Panc1 (cell line): ENCODE data around the gene AAK1. TPM values are rescaled to one million over a fixed set of nuclear protein-coding genes. Genes with fewer than 3 reads are reported as not detected.

Experiments
- ATAC-seq: fragments of 200-7000 bp; cut with Tn5 transposase; 2 replicates; pipeline ENCODE4 v1.9.1; 2020; ENCODE audit warnings: mild to moderate bottlenecking, moderate library complexity
- BruUV-seq: library from RNA; stranded (reverse); fragments of 400-500 nt; replicated peaks from 2 replicates; lab custom pipeline; 2021; lab: Mats Ljungman, UMichigan
- CTCF ChIA-PET: fragments of 300-600 bp; sonication (Branson Sonifier 250); formaldehyde crosslinking; loops from one replicate; lab custom pipeline; 2022; ENCODE audit warnings: antibody characterized with exemption; lab: Charles Lee
- POLR2A ChIA-PET: fragments of 300-600 bp; sonication (Branson Sonifier 250); formaldehyde crosslinking; loops from one replicate; lab custom pipeline; 2022; ENCODE audit warnings: antibody characterized with exemption; lab: Charles Lee
- DNase-seq: peaks from one replicate; pipeline ENCODE4 v3.0.0-alpha.2; 2010; ENCODE audit warnings: low read depth, low spot score
- H3K27ac ChIP-seq: 2 replicates; pipeline ENCODE4 v1.5.1; 2011; ENCODE audit warnings: mild to moderate bottlenecking, low read length, inconsistent platforms
- H3K27me3 ChIP-seq: fragments of 200-500 bp; sonication (Bioruptor generic); 2 replicates; pipeline ENCODE4 v1.6.0; 2014; ENCODE audit warnings: low read length, inconsistent platforms; ENCODE audit not compliant: control insufficient read depth, insufficient read depth
- H3K36me3 ChIP-seq: fragments of 200-500 bp; sonication (Bioruptor generic); 2 replicates; pipeline ENCODE4 v1.5.1; 2014; ENCODE audit warnings: inconsistent platforms, mild to moderate bottlenecking, low read length, moderate library complexity; ENCODE audit not compliant: control insufficient read depth, insufficient read depth
- H3K4me1 ChIP-seq: 2 replicates; pipeline ENCODE4 v1.5.1; 2011; ENCODE audit warnings: inconsistent platforms, mild to moderate bottlenecking, low read length, moderate library complexity; ENCODE audit not compliant: control insufficient read depth, insufficient read depth
- H3K4me3 ChIP-seq, 2 experiments: 2 replicates each; pipeline ENCODE4 v1.5.1; 2011 to 2012; ENCODE audit warnings: low read depth in 2 of 2, low read length in 2 of 2, mild to moderate bottlenecking in 2 of 2, inconsistent platforms in 1 of 2, moderate library complexity in 1 of 2
- H3K9me3 ChIP-seq: fragments of 200-500 bp; sonication (Bioruptor generic); 2 replicates; pipeline ENCODE4 v1.5.1; 2014; ENCODE audit warnings: low read depth, mild to moderate bottlenecking, inconsistent platforms, low read length, moderate library complexity; ENCODE audit not compliant: control insufficient read depth, insufficient read depth
- POLR2AphosphoS5 ChIP-seq: IDR thresholded peaks from 2 replicates; pipeline ENCODE4 v1.6.1; 2012; ENCODE audit warnings: mild to moderate bottlenecking, low read depth, low read length, moderate library complexity
- SIN3A ChIP-seq: IDR thresholded peaks from 2 replicates; pipeline ENCODE4 v1.6.1; 2012; ENCODE audit warnings: low read depth, mild to moderate bottlenecking, low read length, moderate library complexity, borderline replicate concordance; ENCODE audit not compliant: insufficient read depth
- TCF7L2 ChIP-seq: IDR thresholded peaks from 2 replicates; pipeline ENCODE4 v1.6.1; 2011; ENCODE audit warnings: mild to moderate bottlenecking, low read depth, low read length, inconsistent platforms
- in situ Hi-C: cut with HindIII; loops from 2 replicates; pipeline ENCODE4 v1.10.0; 2016; ENCODE audit warnings: low sequenced_read_pairs, low pct_unique_long_range_greater_than_20kb
- intact Hi-C: fragments of 100-400 bp; cut with micrococcal nuclease; formaldehyde crosslinking; loops from one replicate; pipeline ENCODE4 v1.10.0; 2022; ENCODE audit not compliant: unreplicated experiment
- total RNA-seq: library from RNA; stranded (reverse); gene quantifications from one replicate; pipeline ENCODE4 v1.2.1, GENCODE V29; 2021; ENCODE audit not compliant: unreplicated experiment
- TF ChIP-seq, protein P1 (sequence below): fragments of 450-650 bp; IDR thresholded peaks from 2 replicates; pipeline ENCODE4 v1.5.1; 2017; ENCODE audit warnings: mild to moderate bottlenecking
- TF ChIP-seq, protein P2 (sequence below), 2 experiments: IDR thresholded peaks; 2 replicates each; pipeline ENCODE4 v1.6.1; 2011 to 2012; ENCODE audit warnings: low read depth in 2 of 2, control low read depth in 1 of 2, low read length in 1 of 2, mild to moderate bottlenecking in 1 of 2, moderate library complexity in 1 of 2; ENCODE audit not compliant: insufficient read depth in 1 of 2

The AAK1 gene
- total RNA-seq, 1 experiment from 2014 or later = 123 TPM

GRCh38 chr2:69645921-69646320 lies 2.4 kb upstream of the AAK1 start:
- ATAC-seq (no peak), DNase-seq (no peak)
- no peaks in the 10 kb centered on the region for H3K27me3 ChIP-seq
- ChIA-PET CTCF (interaction anchor here (0.8 kb wide), 1 partner anchor 48 kb away, joined by 3 read pairs; no protein-coding TSS in a partner anchor), POLR2A (no interaction called here)
- H3K4me1 ChIP-seq = peaks cover 31% of the 10 kb centered on the region
- TF ChIP-seq, protein P1, sequence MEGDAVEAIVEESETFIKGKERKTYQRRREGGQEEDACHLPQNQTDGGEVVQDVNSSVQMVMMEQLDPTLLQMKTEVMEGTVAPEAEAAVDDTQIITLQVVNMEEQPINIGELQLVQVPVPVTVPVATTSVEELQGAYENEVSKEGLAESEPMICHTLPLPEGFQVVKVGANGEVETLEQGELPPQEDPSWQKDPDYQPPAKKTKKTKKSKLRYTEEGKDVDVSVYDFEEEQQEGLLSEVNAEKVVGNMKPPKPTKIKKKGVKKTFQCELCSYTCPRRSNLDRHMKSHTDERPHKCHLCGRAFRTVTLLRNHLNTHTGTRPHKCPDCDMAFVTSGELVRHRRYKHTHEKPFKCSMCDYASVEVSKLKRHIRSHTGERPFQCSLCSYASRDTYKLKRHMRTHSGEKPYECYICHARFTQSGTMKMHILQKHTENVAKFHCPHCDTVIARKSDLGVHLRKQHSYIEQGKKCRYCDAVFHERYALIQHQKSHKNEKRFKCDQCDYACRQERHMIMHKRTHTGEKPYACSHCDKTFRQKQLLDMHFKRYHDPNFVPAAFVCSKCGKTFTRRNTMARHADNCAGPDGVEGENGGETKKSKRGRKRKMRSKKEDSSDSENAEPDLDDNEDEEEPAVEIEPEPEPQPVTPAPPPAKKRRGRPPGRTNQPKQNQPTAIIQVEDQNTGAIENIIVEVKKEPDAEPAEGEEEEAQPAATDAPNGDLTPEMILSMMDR = no peak
- TF ChIP-seq, protein P2, sequence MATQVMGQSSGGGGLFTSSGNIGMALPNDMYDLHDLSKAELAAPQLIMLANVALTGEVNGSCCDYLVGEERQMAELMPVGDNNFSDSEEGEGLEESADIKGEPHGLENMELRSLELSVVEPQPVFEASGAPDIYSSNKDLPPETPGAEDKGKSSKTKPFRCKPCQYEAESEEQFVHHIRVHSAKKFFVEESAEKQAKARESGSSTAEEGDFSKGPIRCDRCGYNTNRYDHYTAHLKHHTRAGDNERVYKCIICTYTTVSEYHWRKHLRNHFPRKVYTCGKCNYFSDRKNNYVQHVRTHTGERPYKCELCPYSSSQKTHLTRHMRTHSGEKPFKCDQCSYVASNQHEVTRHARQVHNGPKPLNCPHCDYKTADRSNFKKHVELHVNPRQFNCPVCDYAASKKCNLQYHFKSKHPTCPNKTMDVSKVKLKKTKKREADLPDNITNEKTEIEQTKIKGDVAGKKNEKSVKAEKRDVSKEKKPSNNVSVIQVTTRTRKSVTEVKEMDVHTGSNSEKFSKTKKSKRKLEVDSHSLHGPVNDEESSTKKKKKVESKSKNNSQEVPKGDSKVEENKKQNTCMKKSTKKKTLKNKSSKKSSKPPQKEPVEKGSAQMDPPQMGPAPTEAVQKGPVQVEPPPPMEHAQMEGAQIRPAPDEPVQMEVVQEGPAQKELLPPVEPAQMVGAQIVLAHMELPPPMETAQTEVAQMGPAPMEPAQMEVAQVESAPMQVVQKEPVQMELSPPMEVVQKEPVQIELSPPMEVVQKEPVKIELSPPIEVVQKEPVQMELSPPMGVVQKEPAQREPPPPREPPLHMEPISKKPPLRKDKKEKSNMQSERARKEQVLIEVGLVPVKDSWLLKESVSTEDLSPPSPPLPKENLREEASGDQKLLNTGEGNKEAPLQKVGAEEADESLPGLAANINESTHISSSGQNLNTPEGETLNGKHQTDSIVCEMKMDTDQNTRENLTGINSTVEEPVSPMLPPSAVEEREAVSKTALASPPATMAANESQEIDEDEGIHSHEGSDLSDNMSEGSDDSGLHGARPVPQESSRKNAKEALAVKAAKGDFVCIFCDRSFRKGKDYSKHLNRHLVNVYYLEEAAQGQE (IDR thresholded peaks at IDR 0.05; ENCODE audit: insufficient read depth in 1 of 2, low read depth in 2 of 2, low read length in 1 of 2) = no peak
- H3K9me3 ChIP-seq = no peaks in the 10 kb centered on the region
- H3K36me3 ChIP-seq = no peaks in the 10 kb centered on the region
- H3K4me3 ChIP-seq = no peak overlapping the region
- in situ Hi-C loops (no loop called here), intact Hi-C loops (loop anchor here (10.0 kb wide), 1 partner anchor 69 kb away; no protein-coding TSS in a partner anchor)
- peak overlapping the region; percentile 97 for H3K27ac ChIP-seq
- no TSS peak for BruUV-seq

GRCh38 chr2:69645031-69645431 lies 1.5 kb upstream of the AAK1 start:
- in situ Hi-C loops = no loop called here
- POLR2A ChIA-PET = no interaction called here

More at GRCh38 chr2:69645031-69645431, 1.5 kb upstream of the AAK1 start:
- TF ChIP-seq, protein P1 = no peak
- TF ChIP-seq POLR2AphosphoS5 = no peak
- no peak for TF ChIP-seq TCF7L2
- TF ChIP-seq SIN3A = no peak
- TF ChIP-seq, protein P2 (IDR thresholded peaks at IDR 0.05; ENCODE audit: insufficient read depth in 1 of 2, low read depth in 2 of 2, low read length in 1 of 2) = no peak
- intact Hi-C loops = loop anchor here (10.0 kb wide), 1 partner anchor 70 kb away; no protein-coding TSS in a partner anchor
- Histone ChIP-seq H3K4me1 (peaks cover 39% of the 10 kb centered on the region), H3K36me3 (no peaks in the 10 kb centered on the region), H3K4me3 (peak overlapping the region; percentile 60 to 79), H3K9me3 (no peaks in the 10 kb centered on the region), H3K27ac (peak overlapping the region; percentile 97), H3K27me3 (no peaks in the 10 kb centered on the region)
- BruUV-seq = no TSS peak
- ATAC-seq (no peak), DNase-seq (no peak)
- CTCF ChIA-PET = interaction anchor here (0.8 kb wide), 1 partner anchor 48 kb away, joined by 3 read pairs; no protein-coding TSS in a partner anchor
